GM23338 (cell line): ENCODE results near the gene PIN1. TPM values are rescaled to one million over a fixed set of nuclear protein-coding genes. Genes with fewer than 3 reads are reported as not detected.

Source experiments
- ATAC-seq: fragments of 200-7000 bp; cut with Tn5 transposase; 3 replicates; pipeline ENCODE4 v1.9.1; 2020
- DNase-seq: peaks from one replicate; pipeline ENCODE4 v3.0.0-alpha.2; 2015; ENCODE audit warnings: low spot score
- H2AFZ ChIP-seq: fragments of 200-600 bp; sonication (generic); 2 replicates; pipeline ENCODE4 v1.8.0; 2016; ENCODE audit warnings: antibody characterized with exemption, mild to moderate bottlenecking, moderate library complexity
- H3F3A ChIP-seq: fragments of 200-600 bp; sonication (generic); replicated peaks from 2 replicates; pipeline ENCODE4 v1.8.0; 2017; ENCODE audit warnings: antibody characterized with exemption, mixed run types, low read depth
- H3K27ac ChIP-seq: fragments of 200-600 bp; sonication (generic); 2 replicates; pipeline ENCODE4 v1.6.1; 2016; ENCODE audit warnings: low read depth
- H3K27me3 ChIP-seq: fragments of 200-600 bp; sonication (generic); 2 replicates; pipeline ENCODE4 v1.8.0; 2016; ENCODE audit warnings: mild to moderate bottlenecking, mixed run types, moderate library complexity; ENCODE audit not compliant: insufficient read depth
- H3K36me3 ChIP-seq: fragments of 200-600 bp; sonication (generic); 2 replicates; pipeline ENCODE4 v1.8.0; 2016; ENCODE audit warnings: mild to moderate bottlenecking; ENCODE audit not compliant: insufficient read depth
- H3K4me1 ChIP-seq: fragments of 200-600 bp; sonication (generic); 2 replicates; pipeline ENCODE4 v1.8.0; 2016; ENCODE audit warnings: mild to moderate bottlenecking, moderate library complexity; ENCODE audit not compliant: insufficient read depth
- H3K4me2 ChIP-seq: fragments of 200-600 bp; sonication (generic); 2 replicates; pipeline ENCODE4 v1.7.1; 2017; ENCODE audit warnings: mixed run types
- H3K4me3 ChIP-seq: fragments of 200-600 bp; sonication (generic); 2 replicates; pipeline ENCODE4 v1.6.1; 2016; ENCODE audit warnings: mixed run types
- H3K79me2 ChIP-seq: fragments of 200-600 bp; sonication (generic); replicated peaks from 2 replicates; pipeline ENCODE4 v1.8.0; 2017; ENCODE audit warnings: mild to moderate bottlenecking; ENCODE audit not compliant: insufficient read depth
- H3K9me2 ChIP-seq: fragments of 200-600 bp; sonication (generic); 2 replicates; pipeline ENCODE4 v1.8.0; 2017; ENCODE audit not compliant: insufficient read depth
- H4K20me1 ChIP-seq: fragments of 200-600 bp; sonication (generic); replicated peaks from 2 replicates; pipeline ENCODE4 v1.8.0; 2017; ENCODE audit warnings: mild to moderate bottlenecking; ENCODE audit not compliant: insufficient read depth
- H3K27ac Mint-ChIP-seq: 2 replicates; pipeline ENCODE4 v1.8.0; 2020; ENCODE audit warnings: inconsistent platforms, mild to moderate bottlenecking, moderate library complexity, mixed read lengths
- H3K27me3 Mint-ChIP-seq: 3 replicates; pipeline ENCODE4 v1.8.0; 2022; ENCODE audit warnings: low read depth, mild to moderate bottlenecking, moderate library complexity, mixed read lengths, inconsistent platforms; ENCODE audit not compliant: insufficient read depth, poor library complexity
- H3K36me3 Mint-ChIP-seq: 3 replicates; pipeline ENCODE4 v1.8.0; 2021; ENCODE audit warnings: low read depth, mild to moderate bottlenecking, inconsistent platforms, moderate library complexity, mixed read lengths
- H3K4me1 Mint-ChIP-seq: 3 replicates; pipeline ENCODE4 v1.8.0; 2020; ENCODE audit warnings: mild to moderate bottlenecking, inconsistent platforms, mixed read lengths
- H3K4me3 Mint-ChIP-seq: 3 replicates; pipeline ENCODE4 v1.8.0; 2021; ENCODE audit warnings: moderate library complexity, mild to moderate bottlenecking, inconsistent platforms, mixed read lengths
- H3K9me3 Mint-ChIP-seq: 3 replicates; pipeline ENCODE4 v1.8.0; 2020; ENCODE audit warnings: moderate library complexity, mild to moderate bottlenecking, inconsistent platforms, mixed read lengths
- CREB1 ChIP-seq: fragments of 250-450 bp; sonication (Bioruptor Pico); IDR thresholded peaks from 2 replicates; pipeline ENCODE4 v1.5.0; 2020; ENCODE audit warnings: low read depth, mild to moderate bottlenecking, moderate library complexity
- EZH2 ChIP-seq: fragments of 200-600 bp; sonication (generic); IDR thresholded peaks from one replicate; pipeline ENCODE4 v1.8.0; 2017; ENCODE audit warnings: antibody characterized with exemption, mild to moderate bottlenecking, low read depth; ENCODE audit not compliant: unreplicated experiment
- EZH2phosphoT487 ChIP-seq: fragments of 200-600 bp; sonication (generic); IDR thresholded peaks from one replicate; pipeline ENCODE4 v1.8.1; 2018; ENCODE audit warnings: antibody characterized with exemption; ENCODE audit not compliant: unreplicated experiment
- JUNB ChIP-seq: IDR thresholded peaks from one replicate; pipeline ENCODE4 v1.6.1; 2016; ENCODE audit warnings: antibody characterized with exemption; ENCODE audit not compliant: unreplicated experiment
- NANOG ChIP-seq: IDR thresholded peaks from 2 replicates; pipeline ENCODE4 v1.6.1; 2016; ENCODE audit warnings: antibody characterized with exemption, borderline replicate concordance
- POLR2AphosphoS5 ChIP-seq: IDR thresholded peaks from 2 replicates; pipeline ENCODE4 v1.6.1; 2016; ENCODE audit warnings: antibody characterized with exemption, low read depth
- STAT1 ChIP-seq: IDR thresholded peaks from one replicate; pipeline ENCODE4 v1.6.1; 2016; ENCODE audit warnings: antibody characterized with exemption; ENCODE audit not compliant: unreplicated experiment
- ZNF331 ChIP-seq: fragments of 250-450 bp; sonication (Bioruptor Pico); IDR thresholded peaks from 2 replicates; pipeline ENCODE4 v1.5.0; 2020; ENCODE audit warnings: low read depth, mild to moderate bottlenecking, moderate library complexity
- polyA plus RNA-seq: library from polyadenylated mRNA; unstranded; fragments of >200 nt; fragmentation: Nextera tagmentation; extraction: Ambion mirVana; gene quantifications from 2 replicates; pipeline ENCODE4 v1.2.1, GENCODE V29; 2016
- total RNA-seq: library from RNA; depleted of rRNA; stranded (reverse); fragments of >200 nt; shearing (Covaris generic); gene quantifications from 2 replicates; pipeline ENCODE4 v1.2.3, GENCODE V29; 2014
- TF ChIP-seq, protein P1 (sequence below): IDR thresholded peaks from one replicate; pipeline ENCODE4 v1.6.1; 2018; ENCODE audit warnings: antibody characterized with exemption; ENCODE audit not compliant: unreplicated experiment
- TF ChIP-seq, protein P2 (sequence below): IDR thresholded peaks from 2 replicates; pipeline ENCODE4 v1.6.1; 2016; ENCODE audit warnings: antibody characterized with exemption
- TF ChIP-seq, protein P3 (sequence below): fragments of 250-450 bp; sonication (Bioruptor Pico); IDR thresholded peaks from 2 replicates; pipeline ENCODE4 v1.5.0; 2020; ENCODE audit warnings: mild to moderate bottlenecking, moderate library complexity

PIN1 gene
- total and polyA plus RNA-seq, 2 experiments from 2014 or later = 127 TPM

DNA sequence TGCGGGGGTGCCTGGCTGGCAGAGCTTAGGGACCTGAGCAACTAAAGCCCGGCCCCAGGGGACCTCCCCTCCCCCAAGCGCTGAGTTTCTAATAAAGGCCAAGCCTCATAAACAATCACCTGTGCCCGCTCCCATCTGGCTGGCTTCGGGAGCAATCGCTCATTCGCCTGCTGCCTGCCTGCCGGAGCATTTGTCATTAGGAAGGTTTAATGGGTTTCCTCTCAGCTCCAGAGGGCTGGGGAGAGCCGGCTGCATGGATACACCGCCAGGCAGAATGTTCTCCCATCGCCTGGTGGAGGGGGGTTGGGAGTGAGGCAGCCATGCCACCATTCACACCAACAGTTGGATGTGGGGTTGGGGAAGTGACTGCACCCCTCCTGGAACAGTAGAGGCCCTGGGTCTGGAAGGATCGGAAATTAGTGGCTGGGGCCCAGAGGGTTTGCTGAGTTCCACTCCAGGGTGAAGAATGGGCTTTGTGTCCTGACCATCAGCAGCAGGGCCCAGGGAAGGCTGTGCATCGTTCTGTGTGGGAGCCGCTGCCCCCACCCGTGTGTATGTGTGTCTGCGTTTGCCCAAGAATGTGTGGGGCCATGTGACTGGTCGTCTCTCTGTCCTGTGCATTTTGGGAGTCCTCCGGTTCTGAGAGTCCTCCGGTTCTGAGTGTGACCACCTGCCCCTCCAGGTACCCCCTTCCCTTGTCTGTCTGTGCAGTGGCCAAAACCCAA lies 15.3 kb downstream of the PIN1 start:
- H3K4me2 ChIP-seq = 0 out of 2 replicates have a peak overlapping the region, but pooled peaks have one; percentile 26
- H3K4me3 Mint-ChIP-seq = no peak overlapping the region
- TF ChIP-seq NANOG (no peak), EZH2phosphoT487 (no peak), ZNF331 (CRISPR knock-in tag) (no peak), JUNB (no peak), STAT1 (no peak), CREB1 (CRISPR knock-in tag) (no peak), EZH2 (no peak), POLR2AphosphoS5 (no peak)
- TF ChIP-seq, protein P1, sequence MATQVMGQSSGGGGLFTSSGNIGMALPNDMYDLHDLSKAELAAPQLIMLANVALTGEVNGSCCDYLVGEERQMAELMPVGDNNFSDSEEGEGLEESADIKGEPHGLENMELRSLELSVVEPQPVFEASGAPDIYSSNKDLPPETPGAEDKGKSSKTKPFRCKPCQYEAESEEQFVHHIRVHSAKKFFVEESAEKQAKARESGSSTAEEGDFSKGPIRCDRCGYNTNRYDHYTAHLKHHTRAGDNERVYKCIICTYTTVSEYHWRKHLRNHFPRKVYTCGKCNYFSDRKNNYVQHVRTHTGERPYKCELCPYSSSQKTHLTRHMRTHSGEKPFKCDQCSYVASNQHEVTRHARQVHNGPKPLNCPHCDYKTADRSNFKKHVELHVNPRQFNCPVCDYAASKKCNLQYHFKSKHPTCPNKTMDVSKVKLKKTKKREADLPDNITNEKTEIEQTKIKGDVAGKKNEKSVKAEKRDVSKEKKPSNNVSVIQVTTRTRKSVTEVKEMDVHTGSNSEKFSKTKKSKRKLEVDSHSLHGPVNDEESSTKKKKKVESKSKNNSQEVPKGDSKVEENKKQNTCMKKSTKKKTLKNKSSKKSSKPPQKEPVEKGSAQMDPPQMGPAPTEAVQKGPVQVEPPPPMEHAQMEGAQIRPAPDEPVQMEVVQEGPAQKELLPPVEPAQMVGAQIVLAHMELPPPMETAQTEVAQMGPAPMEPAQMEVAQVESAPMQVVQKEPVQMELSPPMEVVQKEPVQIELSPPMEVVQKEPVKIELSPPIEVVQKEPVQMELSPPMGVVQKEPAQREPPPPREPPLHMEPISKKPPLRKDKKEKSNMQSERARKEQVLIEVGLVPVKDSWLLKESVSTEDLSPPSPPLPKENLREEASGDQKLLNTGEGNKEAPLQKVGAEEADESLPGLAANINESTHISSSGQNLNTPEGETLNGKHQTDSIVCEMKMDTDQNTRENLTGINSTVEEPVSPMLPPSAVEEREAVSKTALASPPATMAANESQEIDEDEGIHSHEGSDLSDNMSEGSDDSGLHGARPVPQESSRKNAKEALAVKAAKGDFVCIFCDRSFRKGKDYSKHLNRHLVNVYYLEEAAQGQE = no peak
- TF ChIP-seq, protein P2, sequence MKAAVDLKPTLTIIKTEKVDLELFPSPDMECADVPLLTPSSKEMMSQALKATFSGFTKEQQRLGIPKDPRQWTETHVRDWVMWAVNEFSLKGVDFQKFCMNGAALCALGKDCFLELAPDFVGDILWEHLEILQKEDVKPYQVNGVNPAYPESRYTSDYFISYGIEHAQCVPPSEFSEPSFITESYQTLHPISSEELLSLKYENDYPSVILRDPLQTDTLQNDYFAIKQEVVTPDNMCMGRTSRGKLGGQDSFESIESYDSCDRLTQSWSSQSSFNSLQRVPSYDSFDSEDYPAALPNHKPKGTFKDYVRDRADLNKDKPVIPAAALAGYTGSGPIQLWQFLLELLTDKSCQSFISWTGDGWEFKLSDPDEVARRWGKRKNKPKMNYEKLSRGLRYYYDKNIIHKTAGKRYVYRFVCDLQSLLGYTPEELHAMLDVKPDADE = no peak
- TF ChIP-seq, protein P3, sequence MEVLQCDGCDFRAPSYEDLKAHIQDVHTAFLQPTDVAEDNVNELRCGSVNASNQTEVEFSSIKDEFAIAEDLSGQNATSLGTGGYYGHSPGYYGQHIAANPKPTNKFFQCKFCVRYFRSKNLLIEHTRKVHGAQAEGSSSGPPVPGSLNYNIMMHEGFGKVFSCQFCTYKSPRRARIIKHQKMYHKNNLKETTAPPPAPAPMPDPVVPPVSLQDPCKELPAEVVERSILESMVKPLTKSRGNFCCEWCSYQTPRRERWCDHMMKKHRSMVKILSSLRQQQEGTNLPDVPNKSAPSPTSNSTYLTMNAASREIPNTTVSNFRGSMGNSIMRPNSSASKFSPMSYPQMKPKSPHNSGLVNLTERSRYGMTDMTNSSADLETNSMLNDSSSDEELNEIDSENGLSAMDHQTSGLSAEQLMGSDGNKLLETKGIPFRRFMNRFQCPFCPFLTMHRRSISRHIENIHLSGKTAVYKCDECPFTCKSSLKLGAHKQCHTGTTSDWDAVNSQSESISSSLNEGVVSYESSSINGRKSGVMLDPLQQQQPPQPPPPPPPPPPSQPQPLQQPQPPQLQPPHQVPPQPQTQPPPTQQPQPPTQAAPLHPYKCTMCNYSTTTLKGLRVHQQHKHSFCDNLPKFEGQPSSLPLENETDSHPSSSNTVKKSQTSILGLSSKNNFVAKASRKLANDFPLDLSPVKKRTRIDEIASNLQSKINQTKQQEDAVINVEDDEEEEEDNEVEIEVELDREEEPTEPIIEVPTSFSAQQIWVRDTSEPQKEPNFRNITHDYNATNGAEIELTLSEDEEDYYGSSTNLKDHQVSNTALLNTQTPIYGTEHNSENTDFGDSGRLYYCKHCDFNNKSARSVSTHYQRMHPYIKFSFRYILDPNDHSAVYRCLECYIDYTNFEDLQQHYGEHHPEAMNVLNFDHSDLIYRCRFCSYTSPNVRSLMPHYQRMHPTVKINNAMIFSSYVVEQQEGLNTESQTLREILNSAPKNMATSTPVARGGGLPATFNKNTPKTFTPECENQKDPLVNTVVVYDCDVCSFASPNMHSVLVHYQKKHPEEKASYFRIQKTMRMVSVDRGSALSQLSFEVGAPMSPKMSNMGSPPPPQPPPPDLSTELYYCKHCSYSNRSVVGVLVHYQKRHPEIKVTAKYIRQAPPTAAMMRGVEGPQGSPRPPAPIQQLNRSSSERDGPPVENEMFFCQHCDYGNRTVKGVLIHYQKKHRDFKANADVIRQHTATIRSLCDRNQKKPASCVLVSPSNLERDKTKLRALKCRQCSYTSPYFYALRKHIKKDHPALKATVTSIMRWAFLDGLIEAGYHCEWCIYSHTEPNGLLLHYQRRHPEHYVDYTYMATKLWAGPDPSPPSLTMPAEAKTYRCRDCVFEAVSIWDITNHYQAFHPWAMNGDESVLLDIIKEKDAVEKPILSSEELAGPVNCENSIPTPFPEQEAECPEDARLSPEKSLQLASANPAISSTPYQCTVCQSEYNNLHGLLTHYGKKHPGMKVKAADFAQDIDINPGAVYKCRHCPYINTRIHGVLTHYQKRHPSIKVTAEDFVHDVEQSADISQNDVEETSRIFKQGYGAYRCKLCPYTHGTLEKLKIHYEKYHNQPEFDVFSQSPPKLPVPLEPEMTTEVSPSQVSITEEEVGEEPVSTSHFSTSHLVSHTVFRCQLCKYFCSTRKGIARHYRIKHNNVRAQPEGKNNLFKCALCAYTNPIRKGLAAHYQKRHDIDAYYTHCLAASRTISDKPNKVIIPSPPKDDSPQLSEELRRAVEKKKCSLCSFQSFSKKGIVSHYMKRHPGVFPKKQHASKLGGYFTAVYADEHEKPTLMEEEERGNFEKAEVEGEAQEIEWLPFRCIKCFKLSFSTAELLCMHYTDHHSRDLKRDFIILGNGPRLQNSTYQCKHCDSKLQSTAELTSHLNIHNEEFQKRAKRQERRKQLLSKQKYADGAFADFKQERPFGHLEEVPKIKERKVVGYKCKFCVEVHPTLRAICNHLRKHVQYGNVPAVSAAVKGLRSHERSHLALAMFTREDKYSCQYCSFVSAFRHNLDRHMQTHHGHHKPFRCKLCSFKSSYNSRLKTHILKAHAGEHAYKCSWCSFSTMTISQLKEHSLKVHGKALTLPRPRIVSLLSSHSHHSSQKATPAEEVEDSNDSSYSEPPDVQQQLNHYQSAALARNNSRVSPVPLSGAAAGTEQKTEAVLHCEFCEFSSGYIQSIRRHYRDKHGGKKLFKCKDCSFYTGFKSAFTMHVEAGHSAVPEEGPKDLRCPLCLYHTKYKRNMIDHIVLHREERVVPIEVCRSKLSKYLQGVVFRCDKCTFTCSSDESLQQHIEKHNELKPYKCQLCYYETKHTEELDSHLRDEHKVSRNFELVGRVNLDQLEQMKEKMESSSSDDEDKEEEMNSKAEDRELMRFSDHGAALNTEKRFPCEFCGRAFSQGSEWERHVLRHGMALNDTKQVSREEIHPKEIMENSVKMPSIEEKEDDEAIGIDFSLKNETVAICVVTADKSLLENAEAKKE (CRISPR knock-in tag) = no peak
- H3K4me1 Mint-ChIP-seq = peaks cover 23% of the 10 kb centered on the region
- peaks cover 8% of the 10 kb centered on the region; the same call in 1 of the 2 replicates for H4K20me1 ChIP-seq
- no peaks in the 10 kb centered on the region for H3K27me3 ChIP-seq
- DNase-seq (peak; percentile 45), ATAC-seq (no peak)
- peaks cover 9% of the 10 kb centered on the region; the same call in 1 of the 3 replicates for H3K36me3 Mint-ChIP-seq
- H3K79me2 ChIP-seq = no peaks in the 10 kb centered on the region
- no peaks in the 10 kb centered on the region; the same call in 2 of the 3 replicates for H3K9me3 Mint-ChIP-seq
- H3K27me3 Mint-ChIP-seq = peaks cover 8% of the 10 kb centered on the region
- no peaks in the 10 kb centered on the region for H3F3A ChIP-seq
- H3K4me1 ChIP-seq = peaks cover 10% of the 10 kb centered on the region; the same call in 1 of the 2 replicates
- no peak overlapping the region for H3K27ac ChIP-seq
- no peak overlapping the region for H2AFZ ChIP-seq
- H3K9me2 ChIP-seq = no peaks in the 10 kb centered on the region
- no peak overlapping the region for H3K27ac Mint-ChIP-seq
- no peaks in the 10 kb centered on the region for H3K36me3 ChIP-seq
- H3K4me3 ChIP-seq = no peak overlapping the region
